GM06990 (cell line): ENCODE results near the gene GALNT12.

ENCODE experiments used
- DNase-seq: peaks from one replicate; pipeline ENCODE4 v3.0.0-alpha.2; 2011; ENCODE audit not compliant: insufficient read length; ENCODE audit errors: extremely low read depth
- H3K27me3 ChIP-seq: replicated peaks from 2 replicates; pipeline ENCODE4 v1.6.0; 2011; ENCODE audit warnings: low read length; ENCODE audit not compliant: control insufficient read depth, insufficient read depth
- H3K36me3 ChIP-seq: 2 replicates; pipeline ENCODE4 v1.5.1; 2011; ENCODE audit warnings: low read length; ENCODE audit not compliant: control insufficient read depth, insufficient read depth
- H3K4me3 ChIP-seq: replicated peaks from 2 replicates; pipeline ENCODE4 v1.5.1; 2011; ENCODE audit warnings: low read depth, mild to moderate bottlenecking, control low read depth, low read length
- TF ChIP-seq, protein P1 (sequence below): IDR thresholded peaks from 2 replicates; pipeline ENCODE4 v1.5.1; 2011; ENCODE audit warnings: low read length, control low read depth, mild to moderate bottlenecking, inconsistent platforms; ENCODE audit not compliant: insufficient read depth, poor library complexity, severe bottlenecking

The GALNT12 gene

DNA sequence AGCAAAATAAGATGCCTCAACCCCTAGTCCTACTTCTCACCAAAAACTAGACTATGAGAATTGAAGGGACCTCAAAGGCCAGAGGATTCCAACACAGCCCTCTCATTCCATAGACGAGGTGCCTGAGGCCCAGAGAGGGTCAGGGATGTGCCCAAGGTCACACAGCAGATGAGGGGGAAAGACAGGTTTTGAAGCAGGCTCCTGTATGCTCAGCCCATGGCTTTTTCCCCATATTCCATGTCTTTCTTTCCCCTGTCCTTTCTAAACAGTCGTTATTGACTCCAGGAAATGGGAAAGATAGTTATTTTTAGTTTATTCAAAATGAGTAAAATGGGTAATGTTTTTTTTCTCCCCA lies 75.1 kb downstream of the GALNT12 start:
- H3K4me3 ChIP-seq, result no peak overlapping the region
- no peaks in the 10 kb centered on the region for H3K36me3 ChIP-seq
- TF ChIP-seq, protein P1, sequence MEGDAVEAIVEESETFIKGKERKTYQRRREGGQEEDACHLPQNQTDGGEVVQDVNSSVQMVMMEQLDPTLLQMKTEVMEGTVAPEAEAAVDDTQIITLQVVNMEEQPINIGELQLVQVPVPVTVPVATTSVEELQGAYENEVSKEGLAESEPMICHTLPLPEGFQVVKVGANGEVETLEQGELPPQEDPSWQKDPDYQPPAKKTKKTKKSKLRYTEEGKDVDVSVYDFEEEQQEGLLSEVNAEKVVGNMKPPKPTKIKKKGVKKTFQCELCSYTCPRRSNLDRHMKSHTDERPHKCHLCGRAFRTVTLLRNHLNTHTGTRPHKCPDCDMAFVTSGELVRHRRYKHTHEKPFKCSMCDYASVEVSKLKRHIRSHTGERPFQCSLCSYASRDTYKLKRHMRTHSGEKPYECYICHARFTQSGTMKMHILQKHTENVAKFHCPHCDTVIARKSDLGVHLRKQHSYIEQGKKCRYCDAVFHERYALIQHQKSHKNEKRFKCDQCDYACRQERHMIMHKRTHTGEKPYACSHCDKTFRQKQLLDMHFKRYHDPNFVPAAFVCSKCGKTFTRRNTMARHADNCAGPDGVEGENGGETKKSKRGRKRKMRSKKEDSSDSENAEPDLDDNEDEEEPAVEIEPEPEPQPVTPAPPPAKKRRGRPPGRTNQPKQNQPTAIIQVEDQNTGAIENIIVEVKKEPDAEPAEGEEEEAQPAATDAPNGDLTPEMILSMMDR, result no peak
- peaks cover 3% of the 10 kb centered on the region for H3K27me3 ChIP-seq
- DNase-seq, result no peak

DNA sequence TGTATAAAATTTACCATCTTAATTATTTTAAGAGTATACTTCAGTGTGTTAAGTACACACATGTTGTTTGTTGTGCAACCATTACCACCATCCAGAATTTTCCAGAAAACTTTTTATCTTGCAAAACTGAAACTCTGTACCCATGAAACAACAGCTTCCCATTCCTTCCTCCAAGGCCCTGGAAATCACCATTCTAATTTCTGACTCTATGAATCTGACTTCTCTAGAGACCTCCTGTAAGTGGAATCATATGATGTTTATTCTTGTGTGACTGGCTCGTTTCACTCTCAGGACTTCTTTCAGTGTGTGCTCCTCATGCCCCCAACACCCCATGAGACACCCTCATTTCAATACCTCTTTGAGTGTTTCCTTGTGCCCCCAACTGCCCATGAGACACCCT lies 75.8 kb downstream of the GALNT12 start:
- TF ChIP-seq, protein P1, result no peak
- H3K36me3 ChIP-seq, result no peaks in the 10 kb centered on the region
- H3K27me3 ChIP-seq, result peaks cover 3% of the 10 kb centered on the region
- DNase-seq, result no peak
- no peak overlapping the region for H3K4me3 ChIP-seq

- no peaks in the 10 kb centered on the region; the same call in 1 of the 2 replicates for H3K27me3 ChIP-seq
- no peaks in the 10 kb centered on the region for H3K36me3 ChIP-seq
- DNase-seq, result no peak
- H3K4me3 ChIP-seq, result no peak overlapping the region
- TF ChIP-seq, protein P1, result no peak
These were observed 77.4 kb downstream of the GALNT12 start for GRCh38 chr9:98884849-98885248.

DNA sequence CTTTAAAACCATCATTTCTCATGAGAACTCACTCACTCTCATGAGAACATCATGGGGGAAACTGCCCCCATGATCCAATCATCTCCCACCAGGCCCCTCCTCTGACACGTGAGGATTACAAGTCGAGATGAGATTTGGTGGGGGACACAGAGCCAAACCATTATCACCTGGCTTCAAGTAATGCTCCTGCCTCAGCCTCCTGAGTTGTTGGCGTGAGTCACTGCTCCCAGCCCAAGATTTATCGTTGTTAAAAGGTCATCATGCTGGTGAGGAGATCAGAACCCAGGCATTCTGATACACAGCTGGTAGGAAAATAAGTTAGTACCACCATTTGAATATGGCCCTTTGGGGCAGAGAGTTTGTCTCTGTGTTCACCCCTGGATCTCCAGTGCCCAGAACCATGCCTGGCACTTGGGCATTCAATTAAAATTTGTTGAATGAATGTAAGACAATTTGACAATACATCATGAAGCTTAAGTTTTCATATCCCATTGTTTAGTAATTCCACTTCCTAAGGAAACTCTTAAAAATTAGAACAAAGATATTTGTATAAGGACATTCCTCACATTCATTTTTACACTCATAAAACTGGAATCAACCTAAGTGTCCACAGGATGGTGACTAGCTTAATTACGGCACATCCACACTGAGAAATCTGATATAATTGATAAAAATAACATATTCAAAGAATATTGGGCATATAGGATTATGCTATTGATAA lies 78.3 kb downstream of the GALNT12 start:
- DNase-seq, result no peak
- H3K36me3 ChIP-seq, result no peaks in the 10 kb centered on the region
- no peak overlapping the region for H3K4me3 ChIP-seq

DNA sequence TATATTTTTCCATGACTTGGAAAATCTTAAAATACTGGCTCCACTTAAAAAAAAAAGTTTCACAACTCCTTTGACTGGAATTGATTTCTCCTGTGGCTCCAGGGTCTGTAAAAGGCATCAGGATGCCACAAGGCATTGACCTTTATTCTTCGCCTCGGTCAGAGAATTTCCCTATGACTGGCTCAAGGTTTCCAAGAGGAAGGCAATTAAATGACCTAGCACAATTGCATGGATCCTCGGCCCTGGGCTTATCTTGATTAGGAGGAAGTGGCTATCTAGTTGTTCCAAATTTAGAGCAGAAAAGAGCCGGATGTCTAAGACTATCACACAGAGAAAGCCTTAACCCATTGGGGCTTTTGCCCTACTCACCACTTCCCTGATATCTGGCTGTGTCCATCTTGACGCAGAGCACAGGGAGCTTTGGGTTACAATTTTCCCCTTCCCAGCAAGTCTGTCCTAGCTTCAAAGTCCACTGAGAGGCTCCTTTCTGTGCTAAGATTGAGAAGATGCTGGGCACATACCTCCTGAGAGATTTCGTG lies 79.3 kb downstream of the GALNT12 start:
- TF ChIP-seq, protein P1, result no peak
- no peaks in the 10 kb centered on the region for H3K36me3 ChIP-seq
- no peak for DNase-seq
- H3K4me3 ChIP-seq, result no peak overlapping the region
- no peaks in the 10 kb centered on the region for H3K27me3 ChIP-seq

More for the DNA sequence above, 78.3 kb downstream of the GALNT12 start:
- TF ChIP-seq, protein P1, result no peak
- H3K27me3 ChIP-seq, result no peaks in the 10 kb centered on the region
